ENCODE data around the gene ZNF143.

The ZNF143 gene

DNA sequence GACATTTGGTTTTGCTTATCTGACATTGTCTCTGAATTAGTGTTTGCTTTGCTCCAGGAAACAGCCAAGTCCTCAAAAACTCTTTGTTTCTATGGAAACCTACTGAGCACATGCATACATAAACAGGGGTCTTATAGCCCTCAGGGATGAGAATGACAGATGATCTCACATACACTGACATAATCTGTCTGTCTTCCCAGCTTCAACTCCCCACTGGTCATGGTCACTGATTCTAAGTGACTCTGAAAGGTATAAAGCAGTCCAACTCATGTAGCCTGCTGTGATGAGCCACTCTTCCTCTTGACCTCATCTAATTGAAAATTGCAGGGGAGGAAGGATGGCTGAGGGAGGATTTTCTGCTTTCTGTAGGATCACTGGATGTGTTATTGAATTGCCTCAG lies 12.6 kb downstream of the ZNF143 start:
- no peak for FAIRE-seq
- DNase-seq (ENCODE audit: insufficient read length, low spot score): no peak
- TF ChIP-seq, protein P1, sequence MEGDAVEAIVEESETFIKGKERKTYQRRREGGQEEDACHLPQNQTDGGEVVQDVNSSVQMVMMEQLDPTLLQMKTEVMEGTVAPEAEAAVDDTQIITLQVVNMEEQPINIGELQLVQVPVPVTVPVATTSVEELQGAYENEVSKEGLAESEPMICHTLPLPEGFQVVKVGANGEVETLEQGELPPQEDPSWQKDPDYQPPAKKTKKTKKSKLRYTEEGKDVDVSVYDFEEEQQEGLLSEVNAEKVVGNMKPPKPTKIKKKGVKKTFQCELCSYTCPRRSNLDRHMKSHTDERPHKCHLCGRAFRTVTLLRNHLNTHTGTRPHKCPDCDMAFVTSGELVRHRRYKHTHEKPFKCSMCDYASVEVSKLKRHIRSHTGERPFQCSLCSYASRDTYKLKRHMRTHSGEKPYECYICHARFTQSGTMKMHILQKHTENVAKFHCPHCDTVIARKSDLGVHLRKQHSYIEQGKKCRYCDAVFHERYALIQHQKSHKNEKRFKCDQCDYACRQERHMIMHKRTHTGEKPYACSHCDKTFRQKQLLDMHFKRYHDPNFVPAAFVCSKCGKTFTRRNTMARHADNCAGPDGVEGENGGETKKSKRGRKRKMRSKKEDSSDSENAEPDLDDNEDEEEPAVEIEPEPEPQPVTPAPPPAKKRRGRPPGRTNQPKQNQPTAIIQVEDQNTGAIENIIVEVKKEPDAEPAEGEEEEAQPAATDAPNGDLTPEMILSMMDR (IDR thresholded peaks at IDR 0.05; ENCODE audit: insufficient read depth, missing control alignments): no peak

DNA sequence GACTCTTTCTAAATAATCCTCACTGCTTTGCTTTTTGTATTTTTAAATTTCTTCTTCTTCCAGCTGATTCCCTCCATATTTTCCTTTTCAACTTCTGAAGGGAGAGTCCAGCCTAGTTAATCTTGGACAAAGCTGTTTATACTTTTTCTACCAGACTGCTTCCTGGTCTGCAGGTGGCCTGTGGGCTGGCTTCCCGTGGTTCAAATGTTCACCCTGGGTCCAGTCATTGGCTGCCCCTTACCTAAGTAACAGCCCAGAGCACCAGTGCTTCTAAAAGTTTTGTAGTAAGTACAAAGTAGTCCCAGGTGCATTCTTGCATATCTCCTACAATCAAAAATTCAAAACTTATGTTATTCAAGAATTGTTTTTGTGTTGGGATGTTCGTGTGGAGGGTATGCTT lies 19.1 kb downstream of the ZNF143 start:
- DNase-seq (ENCODE audit: insufficient read length, low spot score): no peak
- no peak for FAIRE-seq
- TF ChIP-seq, protein P1 (IDR thresholded peaks at IDR 0.05; ENCODE audit: insufficient read depth, missing control alignments): no peak

DNA sequence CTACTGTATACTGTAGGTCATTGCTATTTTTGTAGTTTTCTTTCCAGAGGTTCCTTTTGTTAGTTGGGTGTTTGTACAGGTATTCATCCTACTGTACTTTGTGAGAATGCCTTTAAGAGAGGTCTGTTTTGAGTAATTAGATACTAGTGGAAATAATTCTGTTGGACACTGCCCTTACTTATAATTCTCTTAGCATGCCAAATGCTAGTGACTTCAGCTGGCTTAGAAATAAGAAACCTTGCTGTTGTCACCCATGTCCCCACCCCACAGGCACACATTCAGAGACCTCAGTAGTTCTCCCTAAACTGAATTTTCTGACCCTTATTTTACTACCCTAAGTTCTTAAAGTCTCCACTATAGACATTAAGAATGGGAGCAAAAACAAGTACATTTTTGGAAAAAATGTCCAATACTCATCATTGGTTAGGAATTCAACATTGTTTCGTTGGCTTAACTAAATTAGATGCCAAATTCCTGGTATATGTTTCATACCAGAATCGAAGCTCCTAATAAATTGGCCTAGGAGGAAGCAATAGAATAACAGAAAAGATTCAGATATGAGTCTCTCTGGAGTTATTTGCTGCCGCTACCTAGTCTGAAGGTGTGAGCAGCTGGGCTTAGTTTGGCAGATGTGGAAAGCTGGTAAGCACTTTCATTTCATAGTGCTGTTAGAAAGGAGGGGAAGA lies 28.4 kb downstream of the ZNF143 start:
- FAIRE-seq (no peak), DNase-seq (ENCODE audit: insufficient read length, low spot score) (no peak)
- TF ChIP-seq, protein P1 (IDR thresholded peaks at IDR 0.05; ENCODE audit: insufficient read depth, missing control alignments): no peak

DNA sequence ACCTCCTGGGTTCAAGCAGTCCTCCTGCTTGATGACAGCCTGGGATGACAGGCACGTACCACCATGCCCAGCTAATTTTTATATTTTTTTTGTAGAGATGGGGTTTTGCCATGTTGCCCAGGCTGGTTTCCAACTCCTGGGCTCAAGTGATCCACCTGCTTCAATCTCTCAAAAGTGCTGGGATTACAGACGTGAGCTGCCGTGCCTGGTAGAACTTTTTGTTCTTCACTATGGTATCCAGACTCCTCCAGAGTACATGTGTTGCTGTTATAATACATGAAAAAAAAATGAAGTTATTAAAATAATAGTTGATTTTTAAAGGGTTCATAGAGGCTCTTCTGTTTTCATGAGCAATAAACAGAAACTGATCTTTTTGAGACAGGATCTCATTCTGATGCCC lies 29.6 kb downstream of the ZNF143 start:
- no peak for DNase-seq (ENCODE audit: insufficient read length, low spot score)
- no peak for FAIRE-seq
- TF ChIP-seq, protein P1 (IDR thresholded peaks at IDR 0.05; ENCODE audit: insufficient read depth, missing control alignments): no peak

DNA sequence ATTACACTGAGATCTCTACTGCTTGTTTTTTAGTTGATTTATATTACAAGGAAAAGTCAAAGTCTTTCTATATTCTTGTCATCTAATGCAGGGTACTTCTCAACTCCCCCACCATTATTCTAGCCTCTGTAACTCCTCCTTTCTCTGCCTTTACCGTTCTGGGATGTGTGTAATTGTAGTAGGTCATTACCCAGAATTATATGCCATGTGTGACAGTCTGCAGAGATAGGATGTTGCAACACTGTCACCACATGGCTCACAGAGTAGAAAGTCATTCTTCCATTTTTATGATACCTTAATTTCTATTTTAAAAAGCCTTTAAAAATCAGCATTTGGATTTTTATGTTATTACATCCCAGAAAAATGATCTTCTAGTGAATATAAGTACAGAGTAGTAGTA lies 32.7 kb downstream of the ZNF143 start:
- TF ChIP-seq, protein P1 (IDR thresholded peaks at IDR 0.05; ENCODE audit: insufficient read depth, missing control alignments): no peak
- DNase-seq (ENCODE audit: insufficient read length, low spot score): no peak
- FAIRE-seq: no peak

DNA sequence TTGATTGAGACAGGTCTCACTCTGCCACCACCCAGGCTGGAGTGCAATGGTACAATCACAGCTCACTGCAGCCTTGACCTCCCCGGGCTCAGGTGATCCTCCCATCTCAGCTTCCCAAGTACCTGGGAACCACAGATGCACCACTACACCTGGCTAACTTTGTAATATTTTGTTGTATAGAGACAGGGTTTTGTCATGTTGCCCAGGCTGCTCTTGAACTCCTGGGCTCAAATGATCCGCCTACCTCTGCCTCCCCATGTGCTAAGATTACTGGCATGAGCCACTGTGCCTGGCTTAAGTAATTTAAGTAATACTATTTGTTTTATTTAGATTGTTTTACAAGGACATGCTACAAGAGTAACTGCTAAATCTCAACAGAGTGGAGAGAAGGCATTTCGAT lies 33.5 kb downstream of the ZNF143 start:
- TF ChIP-seq, protein P1 (IDR thresholded peaks at IDR 0.05; ENCODE audit: insufficient read depth, missing control alignments): no peak
- no peak for FAIRE-seq
- DNase-seq (ENCODE audit: insufficient read length, low spot score): no peak

DNA sequence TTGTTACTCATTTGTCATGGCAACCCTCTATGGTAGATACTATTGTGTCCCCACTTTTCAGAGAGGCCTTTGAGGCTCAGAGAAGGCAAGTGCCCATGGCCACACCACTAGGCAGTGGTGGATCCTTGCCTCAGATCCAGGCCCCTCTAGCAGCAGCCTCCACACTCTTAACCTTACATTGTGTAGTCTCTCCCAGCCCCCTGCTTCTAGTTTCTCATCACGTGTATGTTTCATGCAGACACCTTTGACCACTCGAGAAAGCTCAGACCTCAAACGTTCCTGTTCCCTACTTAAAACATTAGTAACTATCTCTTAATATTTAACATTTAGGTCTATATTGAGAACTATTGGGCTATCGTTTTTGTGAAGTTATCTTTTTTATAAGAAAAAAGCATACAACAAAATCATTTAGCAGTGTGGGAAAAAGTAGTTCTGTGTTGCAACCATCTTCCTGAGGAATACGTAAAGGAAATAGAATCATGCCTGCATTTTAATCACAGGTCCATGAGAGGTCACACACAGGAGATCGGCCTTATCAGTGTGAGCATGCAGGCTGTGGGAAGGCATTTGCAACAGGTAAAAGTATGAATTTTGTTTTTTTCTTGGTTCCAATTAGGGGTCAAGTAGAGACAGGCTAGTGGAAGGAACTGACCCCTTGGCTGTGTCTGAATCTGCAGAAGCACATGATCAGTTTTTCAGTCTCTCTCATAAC lies 35.1 kb downstream of the ZNF143 start:
- no peak for DNase-seq (ENCODE audit: insufficient read length, low spot score)

More for the DNA sequence above, 35.1 kb downstream of the ZNF143 start:
- no peak for FAIRE-seq
- TF ChIP-seq, protein P1 (IDR thresholded peaks at IDR 0.05; ENCODE audit: insufficient read depth, missing control alignments): no peak

Data from D721Med (cell line).